Measurements from ENCODE around the gene UBALD2. TPM values are rescaled to one million over a fixed set of nuclear protein-coding genes. Genes with fewer than 3 reads are reported as not detected.

The UBALD2 gene
- polyA plus RNA-seq, 1 of the 3 experiments (the other 2 are of a cell fraction), result 27.0 TPM

GRCh38 chr17:76250141-76250540, 15.0 kb upstream of the UBALD2 start (continued):
- TF ChIP-seq REST (IDR thresholded peaks at IDR 0.05; ENCODE audit: low read depth, low read length), result no peak
- TF ChIP-seq CHD2 (IDR thresholded peaks at IDR 0.05; ENCODE audit: low read length, partially characterized antibody), result no peak
- TF ChIP-seq RCOR1 (IDR thresholded peaks at IDR 0.05; ENCODE audit: low read length), result no peak
- TF ChIP-seq NFIC (IDR thresholded peaks at IDR 0.05; ENCODE audit: borderline replicate concordance), result no peak
- TF ChIP-seq GATA2 (CRISPR knock-in tag; IDR thresholded peaks at IDR 0.05), result no peak
- TF ChIP-seq FOSL2 (IDR thresholded peaks at IDR 0.05; ENCODE audit: borderline replicate concordance, low read depth), result no peak

- DNase-seq, result no peak
- H3K9me3 ChIP-seq, result no peaks in the 10 kb centered on the region
- CTCF ChIA-PET, result interaction anchor here (1.0 to 8.4 kb wide), 3 partner anchors 28 to 147 kb away, joined by 3 to 55 read pairs (median 3); no protein-coding TSS in a partner anchor
- no peak overlapping the region for H2AFZ ChIP-seq (ENCODE audit: low read depth)
- no peaks in the 10 kb centered on the region for H3K79me2 ChIP-seq (ENCODE audit: insufficient read depth)
- POLR2A ChIA-PET, result no interaction called here
- TF ChIP-seq GATA2 (CRISPR knock-in tag; IDR thresholded peaks at IDR 0.05), result no peak
- no peak for TF ChIP-seq ELF1 (IDR thresholded peaks at IDR 0.05)
- H3K4me2 ChIP-seq, result no peak overlapping the region
- H3K9ac ChIP-seq, result no peak overlapping the region
- H4K20me1 ChIP-seq (ENCODE audit: insufficient read depth), result no peaks in the 10 kb centered on the region
- no peak overlapping the region for H3K27ac ChIP-seq (ENCODE audit: low read depth in 2 of 2, low read length in 1 of 2)
- no peaks in the 10 kb centered on the region for H3F3A ChIP-seq (replicated peaks; ENCODE audit: insufficient read depth)
- no peaks in the 10 kb centered on the region for H3K9me2 ChIP-seq
- H3K4me3 ChIP-seq (ENCODE audit: low read depth in 2 of 2, low read length in 1 of 2), result no peak overlapping the region
- no peaks in the 10 kb centered on the region; a peak in 1 of 4 replicates for H3K4me1 ChIP-seq (ENCODE audit: control insufficient read depth in 1 of 2, insufficient read depth in 2 of 2, low read depth in 1 of 2, low read length in 1 of 2)
- no peaks in the 10 kb centered on the region for H3K36me3 ChIP-seq (replicated peaks in 1 of 2; ENCODE audit: control insufficient read depth in 1 of 2, insufficient read depth in 2 of 2, low read length in 1 of 2)
- WGBS (ENCODE audit: low lambda C conversion rate), result 80% methylated on average over 8 of the region's 8 CpGs
- H3K27me3 ChIP-seq (ENCODE audit: insufficient read depth), result no peaks in the 10 kb centered on the region
These were observed 13.6 kb upstream of the UBALD2 start for GRCh38 chr17:76251478-76252039.

- Histone ChIP-seq H3K4me2 (no peak overlapping the region), H3K9me3 (no peaks in the 10 kb centered on the region), H4K20me1 (ENCODE audit: insufficient read depth) (no peaks in the 10 kb centered on the region), H3K9me2 (no peaks in the 10 kb centered on the region), H3K4me1 (ENCODE audit: control insufficient read depth in 1 of 2, insufficient read depth in 2 of 2, low read depth in 1 of 2, low read length in 1 of 2) (no peaks in the 10 kb centered on the region; a peak in 1 of 4 replicates), H3K27me3 (ENCODE audit: insufficient read depth) (no peaks in the 10 kb centered on the region), H3K36me3 (replicated peaks in 1 of 2; ENCODE audit: control insufficient read depth in 1 of 2, insufficient read depth in 2 of 2, low read length in 1 of 2) (no peaks in the 10 kb centered on the region), H3K27ac (ENCODE audit: low read depth in 2 of 2, low read length in 1 of 2) (peak overlapping the region in 1 of 2 experiments; percentile 14; a peak in 1 of 4 replicates), H3K9ac (no peak overlapping the region), H3K79me2 (ENCODE audit: insufficient read depth) (no peaks in the 10 kb centered on the region), H3F3A (replicated peaks; ENCODE audit: insufficient read depth) (no peaks in the 10 kb centered on the region), H3K4me3 (ENCODE audit: low read depth in 2 of 2, low read length in 1 of 2) (no peak overlapping the region), H2AFZ (ENCODE audit: low read depth) (peak overlapping the region; percentile 2; the same call in 1 of the 2 replicates)
- DNase-seq, result no peak
- WGBS (ENCODE audit: low lambda C conversion rate), result 79% methylated on average over 11 of the region's 11 CpGs
- TF ChIP-seq GABPA (IDR thresholded peaks at IDR 0.05; ENCODE audit: low read depth) (no peak), FOSL2 (IDR thresholded peaks at IDR 0.05; ENCODE audit: borderline replicate concordance, low read depth) (no peak), JUND (IDR thresholded peaks at IDR 0.05) (no peak), GATA2 (CRISPR knock-in tag; IDR thresholded peaks at IDR 0.05) (no peak), CTCF (IDR thresholded peaks at IDR 0.05) (no peak), SMC3 (IDR thresholded peaks at IDR 0.05; ENCODE audit: low read depth, low read length) (no peak), YY1 (IDR thresholded peaks at IDR 0.05; ENCODE audit: low read depth) (no peak), ELF1 (IDR thresholded peaks at IDR 0.05) (no peak), RCOR1 (IDR thresholded peaks at IDR 0.05; ENCODE audit: low read length) (no peak), RXRA (IDR thresholded peaks at IDR 0.05; ENCODE audit: borderline replicate concordance, low read depth) (no peak), POLR2AphosphoS5 (IDR thresholded peaks at IDR 0.05; ENCODE audit: low read depth, low read length) (no peak), USF1 (IDR thresholded peaks at IDR 0.05; ENCODE audit: borderline replicate concordance, low read depth) (no peak), TEAD4 (IDR thresholded peaks at IDR 0.05; ENCODE audit: borderline replicate concordance, insufficient read depth) (no peak), NFIC (IDR thresholded peaks at IDR 0.05; ENCODE audit: borderline replicate concordance) (no peak), MXI1 (IDR thresholded peaks at IDR 0.05; ENCODE audit: low read depth, low read length) (no peak)
- ChIA-PET POLR2A (no interaction called here), CTCF (interaction anchor here (1.0 to 8.4 kb wide), 3 partner anchors 27 to 146 kb away, joined by 3 to 55 read pairs (median 3); no protein-coding TSS in a partner anchor)
These were observed 12.9 kb upstream of the UBALD2 start for GRCh38 chr17:76252040-76252954.
